HEK293 (cell line): ENCODE measurements around the gene CLP1.

Experiments used
- CTCF ChIP-seq: fragments of 450-650 bp; formaldehyde crosslinking; IDR thresholded peaks from 2 replicates; pipeline ENCODE4 v1.5.1; 2016; ENCODE audit warnings: missing biosample characterization, missing genetic modification characterization
- ZBTB11 ChIP-seq: fragments of 450-650 bp; formaldehyde crosslinking; conservative IDR thresholded peaks from 2 replicates; pipeline ENCODE4 v1.5.1; 2016; ENCODE audit warnings: low read depth, missing biosample characterization, missing genetic modification characterization
- ZBTB49 ChIP-seq: fragments of 450-650 bp; formaldehyde crosslinking; IDR thresholded peaks from 2 replicates; pipeline ENCODE4 v1.5.1; 2016; ENCODE audit warnings: missing biosample characterization, missing genetic modification characterization, low read depth
- ZNF223 ChIP-seq: fragments of 450-650 bp; formaldehyde crosslinking; IDR thresholded peaks from 2 replicates; pipeline ENCODE4 v1.5.1; 2016; ENCODE audit warnings: missing biosample characterization, missing genetic modification characterization
- ZNF426 ChIP-seq: fragments of 450-650 bp; formaldehyde crosslinking; IDR thresholded peaks from 2 replicates; pipeline ENCODE4 v1.5.1; 2017; ENCODE audit warnings: missing biosample characterization, missing genetic modification characterization, mild to moderate bottlenecking, inconsistent platforms, moderate library complexity
- ZNF449 ChIP-seq: fragments of 450-650 bp; formaldehyde crosslinking; IDR thresholded peaks from 2 replicates; pipeline ENCODE4 v1.5.1; 2017; ENCODE audit warnings: missing biosample characterization, mild to moderate bottlenecking, missing genetic modification characterization, moderate library complexity
- ZNF704 ChIP-seq: fragments of 450-650 bp; formaldehyde crosslinking; IDR thresholded peaks from 2 replicates; pipeline ENCODE4 v1.5.1; 2016; ENCODE audit warnings: missing biosample characterization, missing genetic modification characterization

- TF ChIP-seq ZNF704 (tag by site-specific recombination) (no peak), ZNF449 (tag by site-specific recombination) (no peak), ZBTB11 (no peak), ZNF426 (no peak), ZBTB49 (tag by site-specific recombination) (no peak), CTCF (tag by site-specific recombination) (no peak), ZNF223 (tag by site-specific recombination) (no peak)
Observed at GRCh38 chr11:57653163-57653562, 4.4 kb upstream of the CLP1 start.
